Endothelial cell of umbilical vein (primary cell): Measurements from ENCODE around the gene ACTR3C. TPM values are rescaled to one million over a fixed set of nuclear protein-coding genes. Genes with fewer than 3 reads are reported as not detected.
A peak's percentile ranks its signal among the peaks of the same experiment; 100 is the strongest.

Experiments
- BruUV-seq: library from RNA; stranded (reverse); fragments of 400-500 nt; replicated peaks from 2 replicates; lab custom pipeline; 2021; lab: Mats Ljungman, UMichigan
- CTCF ChIA-PET: fragments of 300-600, 350-600 bp; sonication (Branson Sonifier 250); formaldehyde crosslinking; loops from one replicate; lab custom pipeline; 2021; ENCODE audit warnings: antibody characterized with exemption, inconsistent platforms; lab: Charles Lee
- POLR2A ChIA-PET: fragments of 300-600, 350-600 bp; sonication (Branson Sonifier 250); formaldehyde crosslinking; loops from one replicate; lab custom pipeline; 2021; ENCODE audit warnings: antibody characterized with exemption, inconsistent platforms; lab: Charles Lee
- DNase-seq: peaks from one replicate; pipeline ENCODE4 v3.0.0-alpha.2; 2011; ENCODE audit warnings: low read depth, low spot score
- FAIRE-seq: peaks from 2 replicates; lab custom pipeline; 2011; peaks lifted over from hg19 to GRCh38; lab: Jason Lieb, UNC
- H2AFZ ChIP-seq: 2 replicates; pipeline ENCODE4 v1.6.0; 2012; ENCODE audit warnings: low read depth, low read length, control low read depth, inconsistent platforms
- H3K27ac ChIP-seq: 2 replicates; pipeline ENCODE4 v1.5.1; 2011; ENCODE audit warnings: low read depth, mild to moderate bottlenecking, control low read depth, low read length, moderate library complexity; ENCODE audit not compliant: insufficient read depth
- H3K27me3 ChIP-seq, 2 experiments: 2 replicates each; pipeline versions ENCODE4 v1.6.0 to v1.6.1; 2011; ENCODE audit warnings: low read length in 2 of 2, mixed read lengths in 1 of 2; ENCODE audit not compliant: control insufficient read depth in 2 of 2, insufficient read depth in 2 of 2
- H3K36me3 ChIP-seq, 2 experiments: 2 replicates in 1 of 2; 3 replicates in 1 of 2; pipeline ENCODE4 v1.5.1; 2011; ENCODE audit warnings: low read length in 2 of 2, mild to moderate bottlenecking in 1 of 2, moderate library complexity in 1 of 2; ENCODE audit not compliant: control insufficient read depth in 2 of 2, insufficient read depth in 2 of 2; ENCODE audit errors: extremely low read depth in 1 of 2
- H3K4me1 ChIP-seq: 3 replicates; pipeline ENCODE4 v1.5.1; 2011; ENCODE audit warnings: mild to moderate bottlenecking, low read length; ENCODE audit not compliant: control insufficient read depth, insufficient read depth; ENCODE audit errors: extremely low read depth
- H3K4me2 ChIP-seq: 2 replicates; pipeline ENCODE4 v1.6.1; 2011; ENCODE audit warnings: low read length, control low read depth, mixed read lengths; ENCODE audit not compliant: insufficient read depth
- H3K4me3 ChIP-seq, 3 experiments: fragments of 200-600 bp in 1 of 3; sonication (generic), shearing (Covaris generic) in 1 of 3; replicated peaks in 1 of 3; 2 replicates each; pipeline ENCODE4 v1.5.1; 2011 to 2016; ENCODE audit warnings: control low read depth in 3 of 3, low read length in 3 of 3, mild to moderate bottlenecking in 2 of 3, inconsistent platforms in 1 of 3, low read depth in 1 of 3, moderate library complexity in 1 of 3; ENCODE audit not compliant: insufficient read depth in 1 of 3
- H3K79me2 ChIP-seq: 2 replicates; pipeline ENCODE4 v1.6.0; 2012; ENCODE audit warnings: low read length, inconsistent platforms; ENCODE audit not compliant: control insufficient read depth, insufficient read depth
- H3K9ac ChIP-seq: replicated peaks from 2 replicates; pipeline ENCODE3; 2011; ENCODE audit warnings: low read length, control low read depth; ENCODE audit not compliant: insufficient read depth; ENCODE audit errors: extremely low read depth
- H3K9me1 ChIP-seq: replicated peaks from 3 replicates; pipeline ENCODE4 v1.6.0; 2011; ENCODE audit warnings: mild to moderate bottlenecking, low read length; ENCODE audit not compliant: control insufficient read depth, insufficient read depth; ENCODE audit errors: extremely low read depth
- H3K9me3 ChIP-seq: replicated peaks from 2 replicates; pipeline ENCODE4 v1.5.1; 2012; ENCODE audit warnings: low read length, inconsistent platforms; ENCODE audit not compliant: control insufficient read depth, insufficient read depth
- H4K20me1 ChIP-seq: replicated peaks from 2 replicates; pipeline ENCODE3; 2011; ENCODE audit warnings: mild to moderate bottlenecking, low read length; ENCODE audit not compliant: control insufficient read depth, insufficient read depth; ENCODE audit errors: extremely low read depth
- EZH2 ChIP-seq: IDR thresholded peaks from 2 replicates; pipeline ENCODE4 v1.6.1; 2012; ENCODE audit warnings: borderline replicate concordance, low read depth, mild to moderate bottlenecking, moderate library complexity, low read length, inconsistent platforms; ENCODE audit not compliant: severe bottlenecking
- FOS ChIP-seq: IDR thresholded peaks from 2 replicates; pipeline ENCODE4 v1.6.1; 2011; ENCODE audit warnings: mild to moderate bottlenecking, low read length, moderate library complexity, borderline replicate concordance; ENCODE audit not compliant: insufficient read depth
- GATA2 ChIP-seq: IDR thresholded peaks from 2 replicates; pipeline ENCODE4 v1.7.0; 2011; ENCODE audit warnings: low read depth, mild to moderate bottlenecking, moderate library complexity, mixed read lengths, low read length; ENCODE audit not compliant: insufficient read length, insufficient read depth
- JUN ChIP-seq: IDR thresholded peaks from 2 replicates; pipeline ENCODE4 v1.6.1; 2011; ENCODE audit warnings: borderline replicate concordance, low read depth; ENCODE audit not compliant: insufficient read length, insufficient read depth
- MYC ChIP-seq: IDR thresholded peaks from one replicate; pipeline ENCODE4 v1.6.1; 2011; ENCODE audit warnings: mild to moderate bottlenecking, low read depth, low read length
- POLR2A ChIP-seq: IDR thresholded peaks from 2 replicates; pipeline ENCODE4 v1.6.1; 2012; ENCODE audit warnings: low read depth, mild to moderate bottlenecking, control low read depth, low read length
- POLR2AphosphoS5 ChIP-seq: IDR thresholded peaks from 2 replicates; pipeline ENCODE4 v1.6.1; 2012; ENCODE audit warnings: low read depth, mild to moderate bottlenecking, control low read depth, low read length, moderate library complexity; ENCODE audit not compliant: insufficient read depth
- dilution Hi-C: fragments of 300-500 bp; cut with MboI; formaldehyde crosslinking; loops from one replicate; pipeline ENCODE4 v1.15.0; 2019; ENCODE audit warnings: low sequenced_read_pairs; ENCODE audit not compliant: extremely low pct_ligation_motif_present
- intact Hi-C: fragments of 100-400 bp; cut with micrococcal nuclease; formaldehyde crosslinking; loops from one replicate; pipeline ENCODE4 v1.10.0; 2022
- polyA plus RNA-seq, 4 experiments: library from polyadenylated mRNA; depleted of rRNA in 3 of 4; stranded (reverse) in 3 of 4; unstranded in 1 of 4; fragments of >200 nt; gene quantifications; 2 replicates each; pipeline versions ENCODE4 v1.2.1 to v1.2.3, GENCODE V29; 2011 to 2012; ENCODE audit warnings: missing spikeins in 1 of 4
- total RNA-seq: library from RNA; stranded (reverse); gene quantifications from 2 replicates; pipeline ENCODE4 v1.2.3, GENCODE V29; 2021
- TF ChIP-seq, protein P1 (sequence below): IDR thresholded peaks from 2 replicates; pipeline ENCODE4 v1.6.1; 2011; ENCODE audit not compliant: insufficient read depth, insufficient read length
- TF ChIP-seq, protein P2 (sequence below), 2 donors: IDR thresholded peaks; 1 replicate in 1 of 2; 2 replicates in 1 of 2; pipeline ENCODE4 v1.5.1; 2011; ENCODE audit warnings: low read length in 2 of 2, mild to moderate bottlenecking in 2 of 2, moderate library complexity in 2 of 2, control low read depth in 1 of 2, inconsistent platforms in 1 of 2, low read depth in 1 of 2; ENCODE audit not compliant: insufficient read depth in 1 of 2; ENCODE audit errors: extremely low read depth in 1 of 2

Gene ACTR3C
- total and polyA plus RNA-seq, 2 donors (not counting 3 experiments of a cell fraction or from before 2014, with no cell fraction given): 0.33 TPM; not detected in 1

DNA sequence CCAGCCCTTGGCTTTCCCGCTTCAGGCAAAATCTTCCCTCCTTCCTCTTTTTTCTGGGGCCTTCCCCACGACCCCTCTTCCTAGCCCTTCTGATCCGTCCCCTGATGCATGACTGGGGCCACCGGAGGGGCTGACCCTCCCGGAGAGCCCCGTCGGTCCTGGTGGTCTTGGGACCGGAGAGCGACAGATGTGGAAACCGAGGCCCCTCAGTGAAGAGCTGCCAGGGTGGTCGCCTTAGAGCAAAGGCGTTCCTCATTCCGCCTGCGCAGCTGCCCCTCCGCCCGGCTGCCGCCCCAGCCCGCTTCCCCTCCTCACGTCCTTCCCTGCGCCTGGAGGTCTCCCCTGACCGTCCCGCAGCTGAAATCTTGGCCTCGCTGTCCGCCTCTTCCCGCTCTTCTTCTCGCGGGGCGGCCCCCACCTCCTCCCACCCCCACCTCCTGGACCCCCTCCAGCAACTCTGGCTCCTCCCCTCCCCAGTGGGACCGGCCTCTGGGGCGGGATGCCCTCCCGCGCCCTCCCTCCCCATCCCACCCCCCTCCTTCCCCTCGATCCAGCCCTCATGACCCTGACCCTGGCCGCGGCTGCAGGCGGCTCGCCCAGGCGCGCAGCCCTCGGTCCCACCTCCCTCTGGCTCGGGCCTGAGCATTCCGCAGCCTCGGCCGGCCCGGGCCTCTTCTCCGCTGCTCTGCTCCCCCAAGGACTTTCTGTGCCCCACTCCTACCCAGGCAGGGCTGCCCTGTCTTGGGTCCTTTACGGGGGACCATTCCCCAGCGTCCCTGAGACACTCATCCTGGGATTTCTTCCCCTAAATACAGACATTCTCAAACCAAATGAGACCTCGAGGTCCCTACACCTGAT lies 18.1 kb upstream of the ACTR3C start, which contains the start of gene RARRES2:
TSS of gene RARRES2 (minus strand) at position 367 of the 858 bp plus-strand sequence. CDS start 1,020 bp downstream, outside the sequence.
- FAIRE-seq (no peak), DNase-seq (no peak)
- Histone ChIP-seq H3K4me2 (no peak within 1 kb of the TSS), H3K27ac (no peak within 1 kb of the TSS), H2AFZ (no peak within 1 kb of the TSS), H3K4me3 (no peak within 1 kb of the TSS), H3K27me3 (peaks cover 28 to 35% of the 10 kb centered on the region in 2 experiments), H3K9me3 (no peaks in the 10 kb centered on the region), H3K9ac (no peak within 1 kb of the TSS), H3K79me2 (no peaks in the 10 kb centered on the region), H3K36me3 (no peaks in the 10 kb centered on the region), H3K9me1 (no peaks in the 10 kb centered on the region), H4K20me1 (no peaks in the 10 kb centered on the region), H3K4me1 (no peaks in the 10 kb centered on the region)
- no TSS peak for BruUV-seq
- POLR2A ChIA-PET: no interaction called here
- intact Hi-C loops: no loop called here
- dilution Hi-C loops: no loop called here
- CTCF ChIA-PET: no interaction called here
- TF ChIP-seq EZH2 (peak; percentile 8), MYC (no peak)

DNA sequence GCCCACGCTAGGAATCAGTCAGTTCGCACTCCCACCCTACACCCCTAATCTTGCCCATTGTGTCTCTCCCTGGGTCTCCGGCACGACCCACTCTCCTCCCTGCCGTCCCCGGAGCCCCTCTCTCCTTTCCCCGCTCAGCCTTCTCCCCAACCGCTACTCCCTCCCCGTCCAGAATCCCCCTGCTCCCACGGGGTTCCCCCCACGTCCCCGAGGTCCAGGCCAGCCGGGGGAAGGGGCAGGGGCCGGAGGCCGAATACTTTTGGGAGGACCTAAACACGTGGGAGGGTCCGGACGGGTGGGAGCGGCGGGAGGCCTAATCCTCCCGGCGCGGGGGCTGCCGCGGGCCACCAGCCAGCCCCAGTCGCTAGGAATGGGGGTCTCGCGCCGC lies 17.5 kb upstream of the ACTR3C start:
- Histone ChIP-seq H3K9ac (no peak overlapping the region), H3K27ac (no peak overlapping the region), H3K9me3 (no peaks in the 10 kb centered on the region), H2AFZ (no peak overlapping the region), H3K4me2 (no peak overlapping the region), H3K36me3 (no peaks in the 10 kb centered on the region), H3K27me3 (peaks cover 28 to 35% of the 10 kb centered on the region in 2 experiments), H3K9me1 (no peaks in the 10 kb centered on the region), H3K4me1 (no peaks in the 10 kb centered on the region), H3K4me3 (no peak overlapping the region), H3K79me2 (no peaks in the 10 kb centered on the region), H4K20me1 (no peaks in the 10 kb centered on the region)
- intact Hi-C loops: no loop called here
- FAIRE-seq: no peak
- no peak for TF ChIP-seq MYC
- no peak for TF ChIP-seq GATA2
- TF ChIP-seq POLR2A: no peak
- TF ChIP-seq, protein P1, sequence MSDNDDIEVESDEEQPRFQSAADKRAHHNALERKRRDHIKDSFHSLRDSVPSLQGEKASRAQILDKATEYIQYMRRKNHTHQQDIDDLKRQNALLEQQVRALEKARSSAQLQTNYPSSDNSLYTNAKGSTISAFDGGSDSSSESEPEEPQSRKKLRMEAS: no peak
- no peak for TF ChIP-seq FOS
- no peak for TF ChIP-seq JUN
- no peak for TF ChIP-seq POLR2AphosphoS5
- TF ChIP-seq EZH2: no peak
- TF ChIP-seq, protein P2, sequence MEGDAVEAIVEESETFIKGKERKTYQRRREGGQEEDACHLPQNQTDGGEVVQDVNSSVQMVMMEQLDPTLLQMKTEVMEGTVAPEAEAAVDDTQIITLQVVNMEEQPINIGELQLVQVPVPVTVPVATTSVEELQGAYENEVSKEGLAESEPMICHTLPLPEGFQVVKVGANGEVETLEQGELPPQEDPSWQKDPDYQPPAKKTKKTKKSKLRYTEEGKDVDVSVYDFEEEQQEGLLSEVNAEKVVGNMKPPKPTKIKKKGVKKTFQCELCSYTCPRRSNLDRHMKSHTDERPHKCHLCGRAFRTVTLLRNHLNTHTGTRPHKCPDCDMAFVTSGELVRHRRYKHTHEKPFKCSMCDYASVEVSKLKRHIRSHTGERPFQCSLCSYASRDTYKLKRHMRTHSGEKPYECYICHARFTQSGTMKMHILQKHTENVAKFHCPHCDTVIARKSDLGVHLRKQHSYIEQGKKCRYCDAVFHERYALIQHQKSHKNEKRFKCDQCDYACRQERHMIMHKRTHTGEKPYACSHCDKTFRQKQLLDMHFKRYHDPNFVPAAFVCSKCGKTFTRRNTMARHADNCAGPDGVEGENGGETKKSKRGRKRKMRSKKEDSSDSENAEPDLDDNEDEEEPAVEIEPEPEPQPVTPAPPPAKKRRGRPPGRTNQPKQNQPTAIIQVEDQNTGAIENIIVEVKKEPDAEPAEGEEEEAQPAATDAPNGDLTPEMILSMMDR (IDR thresholded peaks at IDR 0.05; ENCODE audit: extremely low read depth in 1 of 2, insufficient read depth in 1 of 2, low read depth in 1 of 2, low read length in 2 of 2): no peak
- POLR2A ChIA-PET: no interaction called here
- no peak for DNase-seq
- dilution Hi-C loops: no loop called here
- BruUV-seq: no TSS peak
- CTCF ChIA-PET: no interaction called here
